Measurements from ENCODE around the gene RERE.

GRCh38 chr1:8323706-8324105 is 493.7 kb downstream of the RERE start:
- no peak for TF ChIP-seq CTCF (IDR thresholded peaks at IDR 0.05; ENCODE audit: poor library complexity)
- TF ChIP-seq EZH2 (IDR thresholded peaks at IDR 0.05; ENCODE audit: borderline replicate concordance), result no peak
- no peak for TF ChIP-seq EZH2phosphoT487 (IDR thresholded peaks at IDR 0.05; ENCODE audit: low read depth, severe bottlenecking, unreplicated experiment)

Data from hepatocyte (in vitro differentiated cells).